HG02763 (cell line): ENCODE results near the gene KCNMB2.

ENCODE experiments used
- ATAC-seq: cut with Tn5 transposase; IDR thresholded peaks from one replicate; pipeline ENCODE4 v1.9.1; 2021; ENCODE audit warnings: mild to moderate bottlenecking, moderate library complexity; ENCODE audit not compliant: unreplicated experiment

The KCNMB2 gene

GRCh38 chr3:178685591-178685906 is 149.3 kb downstream of the KCNMB2 start:
- no peak for ATAC-seq

- no peak for ATAC-seq
Observed at GRCh38 chr3:178686826-178687225, 150.6 kb downstream of the KCNMB2 start.

GRCh38 chr3:178690571-178690970 is 154.3 kb downstream of the KCNMB2 start:
- ATAC-seq, result no peak

- ATAC-seq, result no peak
Observed at GRCh38 chr3:178699364-178699763, 163.1 kb downstream of the KCNMB2 start.

- no peak for ATAC-seq
Observed at GRCh38 chr3:178699810-178700209, 163.6 kb downstream of the KCNMB2 start.

GRCh38 chr3:178703268-178703975 is 167.2 kb downstream of the KCNMB2 start:
- no peak for ATAC-seq

- ATAC-seq, result no peak
Observed at GRCh38 chr3:178705925-178706324, 169.7 kb downstream of the KCNMB2 start.

GRCh38 chr3:178706411-178706810 is 170.2 kb downstream of the KCNMB2 start:
- no peak for ATAC-seq

GRCh38 chr3:178707311-178708031 is 171.2 kb downstream of the KCNMB2 start:
- ATAC-seq, result peak; percentile 56

- no peak for ATAC-seq
Observed at GRCh38 chr3:178709051-178709450, 172.8 kb downstream of the KCNMB2 start.

- no peak for ATAC-seq
Observed at GRCh38 chr3:178711753-178712152, 175.5 kb downstream of the KCNMB2 start.

- no peak for ATAC-seq
Observed at GRCh38 chr3:178712247-178712646, 176.0 kb downstream of the KCNMB2 start.

GRCh38 chr3:178714925-178715832 is 178.9 kb downstream of the KCNMB2 start:
- no peak for ATAC-seq

- no peak for ATAC-seq
Observed at GRCh38 chr3:178718995-178719635, 182.9 kb downstream of the KCNMB2 start.

- no peak for ATAC-seq
Observed at GRCh38 chr3:178732824-178733223, 196.6 kb downstream of the KCNMB2 start.

- ATAC-seq, result no peak
Observed at GRCh38 chr3:178735032-178735674, 198.9 kb downstream of the KCNMB2 start.

- no peak for ATAC-seq
Observed at GRCh38 chr3:178736300-178736699, 200.1 kb downstream of the KCNMB2 start.

GRCh38 chr3:178739720-178740119 is 203.5 kb downstream of the KCNMB2 start:
- ATAC-seq, result no peak

- no peak for ATAC-seq
Observed at GRCh38 chr3:178741020-178741419, 204.8 kb downstream of the KCNMB2 start.

- ATAC-seq, result no peak
Observed at GRCh38 chr3:178743297-178743696, 207.1 kb downstream of the KCNMB2 start.
